Large intestine (tissue), 3 donors: Measurements from ENCODE around the gene FAM171A1. TPM values are rescaled to one million over a fixed set of nuclear protein-coding genes. Genes with fewer than 3 reads are reported as not detected.
A peak's percentile ranks its signal among the peaks of the same experiment; 100 is the strongest.

ENCODE experiments used
- DNase-seq, 2 donors: peaks; one replicate each; pipeline versions ENCODE4 v3.0.0 to v3.0.0-alpha.2; 2013
- H3K27ac ChIP-seq: one replicate; pipeline ENCODE4 v1.5.1; 2013; ENCODE audit warnings: low read length
- H3K27me3 ChIP-seq: 2 replicates; pipeline ENCODE4 v1.6.1; 2013; ENCODE audit warnings: low read length; ENCODE audit not compliant: control insufficient read depth, insufficient read depth
- H3K36me3 ChIP-seq: 2 replicates; pipeline ENCODE4 v1.6.1; 2013; ENCODE audit warnings: low read length; ENCODE audit not compliant: control insufficient read depth, insufficient read depth
- H3K4me1 ChIP-seq: one replicate; pipeline ENCODE4 v1.6.1; 2013; ENCODE audit warnings: low read length; ENCODE audit not compliant: control insufficient read depth, insufficient read depth
- H3K4me3 ChIP-seq: one replicate; pipeline ENCODE4 v1.5.1; 2013; ENCODE audit warnings: low read length
- H3K9me3 ChIP-seq: one replicate; pipeline ENCODE4 v1.6.1; 2013; ENCODE audit warnings: mild to moderate bottlenecking, low read depth, low read length, moderate library complexity; ENCODE audit not compliant: control insufficient read depth
- WGBS: methylation state at CpG from one replicate; pipeline ENCODE4 v1.1.5; 2013; ENCODE audit warnings: low lambda C conversion rate; ENCODE audit not compliant: insufficient coverage; 5-methylcytosine and 5-hydroxymethylcytosine counted together
- polyA plus RNA-seq: library from polyadenylated mRNA; unstranded; fragments of 120-200 nt; gene quantifications from one replicate; pipeline ENCODE4 v1.2.1, GENCODE V29; 2013

FAM171A1 gene
- polyA plus RNA-seq, 1 donor: 25.4 TPM

DNA sequence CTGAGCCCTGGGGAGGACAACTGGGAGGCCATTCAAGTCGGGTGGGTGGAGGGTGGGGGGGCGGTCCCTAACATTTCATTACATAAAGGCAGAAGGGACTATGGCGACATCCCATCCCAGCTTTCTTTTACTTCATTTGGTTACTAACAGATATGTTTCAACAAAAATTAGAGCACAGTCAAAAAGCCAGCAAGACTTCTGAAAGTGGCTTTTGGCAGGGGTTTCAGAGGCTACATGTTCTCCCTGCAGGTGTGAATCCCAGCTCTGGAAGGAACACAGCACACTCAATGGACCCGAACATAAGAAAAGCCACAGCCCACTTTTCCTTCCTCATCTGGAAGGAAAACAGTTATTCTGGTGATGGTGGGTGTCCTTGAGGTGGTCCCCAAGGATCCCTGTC, 7.1 kb downstream of the FAM171A1 start:
- no peaks in the 10 kb centered on the region for H3K9me3 ChIP-seq
- peaks cover 3% of the 10 kb centered on the region for H3K4me1 ChIP-seq
- no CpG with 5 or more reads among the region's 4 CpGs for WGBS
- no peaks in the 10 kb centered on the region for H3K27me3 ChIP-seq
- no peak overlapping the region for H3K27ac ChIP-seq
- H3K4me3 ChIP-seq: no peak overlapping the region
- DNase-seq: no peak
- no peaks in the 10 kb centered on the region for H3K36me3 ChIP-seq

DNA sequence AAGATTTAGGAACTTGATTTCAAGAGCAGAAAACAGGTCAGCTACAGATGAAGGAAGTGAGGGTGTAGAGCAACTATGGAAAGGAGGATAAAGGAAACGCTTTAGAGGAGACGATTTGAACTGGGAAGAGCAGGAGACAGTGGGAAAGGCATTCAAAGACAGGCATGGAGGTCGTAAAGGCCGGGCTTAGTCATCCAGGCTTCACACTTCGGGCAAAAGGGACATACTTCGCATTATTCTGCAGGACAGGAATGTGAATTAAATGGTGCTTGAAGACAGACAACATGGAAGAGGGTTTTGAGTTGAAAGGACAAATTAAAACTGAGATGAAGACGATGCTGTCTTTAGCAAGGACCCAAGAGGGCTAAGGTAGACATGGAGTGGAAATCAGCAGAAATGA, 8.1 kb downstream of the FAM171A1 start:
- DNase-seq: no peak
- no peak overlapping the region for H3K27ac ChIP-seq
- H3K4me1 ChIP-seq: no peaks in the 10 kb centered on the region
- 85% methylated on average over 5 of the region's 7 CpGs for WGBS
- H3K36me3 ChIP-seq: no peaks in the 10 kb centered on the region
- no peak overlapping the region for H3K4me3 ChIP-seq
- no peaks in the 10 kb centered on the region for H3K9me3 ChIP-seq
- H3K27me3 ChIP-seq: no peaks in the 10 kb centered on the region

DNA sequence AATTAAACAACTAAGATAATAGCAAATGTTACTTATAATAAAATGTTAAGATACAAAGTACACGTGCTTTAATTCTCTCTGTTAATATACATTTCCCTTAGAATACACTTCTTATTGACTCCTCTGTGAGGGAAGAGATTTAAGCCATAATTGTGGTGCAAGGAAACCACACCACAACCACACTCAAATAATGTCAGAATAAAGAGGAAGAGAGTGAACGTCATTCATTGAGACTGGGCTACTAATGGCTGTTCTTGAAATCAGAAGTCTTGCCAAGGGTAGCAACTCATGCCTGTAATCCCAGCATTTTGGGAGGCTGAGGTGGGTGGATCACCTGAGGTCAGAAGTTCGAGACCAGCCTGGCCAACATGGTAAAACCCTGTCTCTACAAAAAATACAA, 10.0 kb downstream of the FAM171A1 start:
- H3K9me3 ChIP-seq: no peaks in the 10 kb centered on the region
- H3K27ac ChIP-seq: no peak overlapping the region
- H3K27me3 ChIP-seq: no peaks in the 10 kb centered on the region
- no peaks in the 10 kb centered on the region for H3K36me3 ChIP-seq
- no peaks in the 10 kb centered on the region for H3K4me1 ChIP-seq
- DNase-seq: no peak
- no CpG with 5 or more reads among the region's 3 CpGs for WGBS
- H3K4me3 ChIP-seq: no peak overlapping the region

DNA sequence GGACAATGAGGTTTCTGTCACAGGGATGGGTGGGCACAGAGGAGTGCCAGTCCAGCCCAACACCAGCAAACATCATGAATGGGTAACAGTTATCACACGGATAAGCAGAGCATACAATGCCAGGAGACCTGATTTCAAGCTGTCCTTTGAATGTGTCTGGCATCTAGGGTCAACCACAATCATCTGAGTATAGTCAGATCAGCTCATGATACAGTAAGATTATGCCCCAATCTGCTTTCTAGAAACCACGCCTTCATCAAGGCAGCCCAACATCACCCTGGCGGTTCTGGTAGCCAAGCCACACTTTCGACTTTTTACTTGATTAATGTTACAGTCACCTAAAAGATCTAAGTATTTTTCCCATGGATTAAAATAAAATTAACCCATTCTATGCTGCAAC, 10.5 kb downstream of the FAM171A1 start:
- no peak for DNase-seq

DNA sequence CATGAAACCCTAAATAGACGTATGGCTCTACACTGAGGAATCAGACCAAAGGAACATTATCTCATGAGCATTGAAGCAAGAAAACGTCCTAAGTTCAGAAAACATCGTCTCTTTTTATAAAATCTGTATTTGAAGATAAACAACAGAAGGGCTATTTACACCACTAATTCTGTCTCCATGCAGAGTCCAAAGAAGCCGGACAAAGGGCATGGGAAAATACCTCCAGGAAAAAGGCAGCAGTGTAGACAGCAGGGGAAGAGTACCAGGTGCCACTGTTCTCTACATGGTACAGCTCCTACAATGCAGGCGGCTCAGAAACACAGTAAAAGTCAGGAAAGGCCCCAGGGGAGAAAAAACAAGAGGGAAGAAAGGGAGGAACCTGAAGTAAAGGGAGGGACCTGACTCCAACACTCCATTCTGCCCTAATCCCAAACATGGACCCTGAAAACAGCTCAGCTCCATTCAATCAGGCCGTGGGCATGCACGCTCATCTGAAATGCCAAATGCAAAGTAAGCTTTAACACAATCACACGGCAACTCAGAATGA, 17.5 kb downstream of the FAM171A1 start:
- Histone ChIP-seq H3K4me3 (no peak overlapping the region), H3K4me1 (peaks cover 11% of the 10 kb centered on the region), H3K36me3 (no peaks in the 10 kb centered on the region), H3K27me3 (no peaks in the 10 kb centered on the region), H3K9me3 (no peaks in the 10 kb centered on the region), H3K27ac (peak overlapping the region; percentile 9)
- peak in 1 of 2 donors; percentile 50 for DNase-seq
- WGBS: 20% methylated on average over 3 of the region's 8 CpGs

More for the DNA sequence above, 10.5 kb downstream of the FAM171A1 start:
- H3K4me3 ChIP-seq: no peak overlapping the region
- H3K9me3 ChIP-seq: no peaks in the 10 kb centered on the region
- H3K27ac ChIP-seq: no peak overlapping the region
- H3K27me3 ChIP-seq: no peaks in the 10 kb centered on the region
- no peaks in the 10 kb centered on the region for H3K4me1 ChIP-seq
- H3K36me3 ChIP-seq: no peaks in the 10 kb centered on the region
- WGBS: no CpG with 5 or more reads among the region's 4 CpGs

DNA sequence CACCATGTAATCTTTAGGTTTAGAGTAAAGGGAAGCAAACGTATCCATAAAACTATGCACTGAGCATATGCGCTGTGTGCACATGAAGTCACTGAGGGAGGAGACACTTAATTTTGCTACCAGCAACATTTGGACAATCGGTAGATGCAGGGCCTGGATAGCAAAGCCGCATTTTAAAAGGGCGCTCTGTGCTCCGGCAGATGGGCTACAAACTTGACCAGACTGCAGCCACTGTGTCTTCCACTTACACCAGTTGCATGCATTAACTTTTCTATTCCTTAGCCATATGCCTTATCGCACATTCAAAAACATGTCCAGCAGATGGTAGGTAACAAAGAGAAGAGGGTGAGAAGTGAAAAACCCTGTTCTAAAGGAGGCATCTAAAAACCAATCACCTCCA, 18.3 kb downstream of the FAM171A1 start:
- H3K27me3 ChIP-seq: no peaks in the 10 kb centered on the region
- WGBS: 40% methylated on average over 1 of the region's 7 CpGs

DNA sequence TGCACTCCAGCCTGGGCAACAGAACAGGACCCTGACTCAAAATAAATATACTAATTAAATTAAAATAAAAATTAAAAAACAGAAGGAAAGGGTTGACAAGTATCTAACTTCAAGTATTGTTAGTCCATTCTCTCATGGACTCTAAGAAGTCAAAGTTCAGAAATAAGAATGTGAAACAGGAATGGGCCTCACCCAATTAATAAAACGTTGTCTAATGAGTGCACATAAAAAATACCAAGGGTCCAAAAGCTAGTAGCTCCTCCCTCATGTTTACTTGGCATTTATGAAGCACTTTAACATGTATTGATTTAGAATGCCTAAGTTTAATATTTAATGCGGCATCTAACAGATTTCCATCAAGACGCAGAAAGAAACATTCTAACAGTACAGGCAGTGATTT, 18.9 kb downstream of the FAM171A1 start:
- Histone ChIP-seq H3K27ac (no peak overlapping the region), H3K4me1 (peaks cover 12% of the 10 kb centered on the region), H3K27me3 (no peaks in the 10 kb centered on the region), H3K36me3 (no peaks in the 10 kb centered on the region), H3K4me3 (no peak overlapping the region), H3K9me3 (no peaks in the 10 kb centered on the region)
- 67% methylated on average over 3 of the region's 3 CpGs for WGBS
- peak in 1 of 2 donors; percentile 27 for DNase-seq

More for the DNA sequence above, 18.3 kb downstream of the FAM171A1 start:
- Histone ChIP-seq H3K9me3 (no peaks in the 10 kb centered on the region), H3K4me1 (peaks cover 12% of the 10 kb centered on the region), H3K27ac (no peak overlapping the region), H3K4me3 (no peak overlapping the region), H3K36me3 (no peaks in the 10 kb centered on the region)
- DNase-seq: no peak

DNA sequence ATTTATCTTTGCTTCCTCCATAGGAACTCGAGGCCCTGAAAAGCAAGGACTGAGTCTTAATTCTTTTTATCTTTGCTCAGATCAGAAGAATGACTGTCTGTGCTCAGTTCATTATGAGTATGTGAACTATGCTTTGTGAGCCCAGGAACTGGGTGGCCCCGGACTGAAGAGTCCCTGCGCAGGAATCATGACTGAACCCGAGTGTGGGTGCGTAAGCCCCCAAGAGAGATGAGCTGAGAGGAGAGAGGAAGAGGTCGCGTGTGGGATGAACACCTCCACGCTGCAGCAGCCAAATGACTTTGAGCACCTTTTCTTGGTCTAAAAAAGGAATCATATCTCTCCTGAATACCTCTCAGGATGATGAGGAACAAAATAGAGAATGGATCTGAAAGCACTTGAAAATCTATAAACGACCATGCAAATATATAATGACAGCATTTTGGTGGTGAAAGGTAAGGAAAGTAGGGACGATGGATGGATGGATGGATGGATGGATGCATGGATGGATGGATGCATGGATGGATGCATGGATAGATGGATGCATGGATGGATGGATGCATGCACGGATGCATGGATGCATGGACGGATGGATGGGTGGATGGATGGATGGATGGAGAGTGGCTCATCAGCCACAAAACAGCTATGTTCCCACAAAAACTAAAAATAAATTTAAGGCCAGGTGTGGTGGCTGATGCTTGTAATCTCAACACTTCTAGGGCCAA, 19.8 kb downstream of the FAM171A1 start:
- no peak for DNase-seq
- Histone ChIP-seq H3K4me1 (peaks cover 12% of the 10 kb centered on the region), H3K36me3 (no peaks in the 10 kb centered on the region), H3K4me3 (no peak overlapping the region), H3K9me3 (no peaks in the 10 kb centered on the region), H3K27me3 (no peaks in the 10 kb centered on the region), H3K27ac (no peak overlapping the region)
- WGBS: 92% methylated on average over 2 of the region's 12 CpGs

DNA sequence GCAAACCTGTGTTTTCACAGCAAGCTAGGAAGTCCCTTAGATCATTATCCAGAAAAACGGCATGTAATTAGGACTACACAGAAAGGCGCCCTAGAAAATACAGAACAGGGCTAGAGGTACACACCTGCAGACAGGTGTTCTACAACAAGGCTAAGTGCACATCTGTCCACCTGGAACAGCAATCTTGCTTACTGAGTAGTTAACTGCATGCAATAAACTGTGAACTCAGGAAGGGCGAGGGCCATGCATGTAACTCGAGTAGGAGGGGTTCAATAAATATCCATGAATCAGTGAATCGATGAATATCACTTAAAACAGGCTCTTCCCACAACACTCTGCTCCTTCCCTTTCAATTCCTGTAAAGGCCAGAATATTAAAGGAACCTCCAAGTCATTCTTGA, 22.0 kb downstream of the FAM171A1 start:
- peak in 1 of 2 donors; percentile 78 for DNase-seq
- Histone ChIP-seq H3K4me1 (peaks cover 16% of the 10 kb centered on the region), H3K27me3 (no peaks in the 10 kb centered on the region), H3K27ac (peak overlapping the region; percentile 2), H3K9me3 (no peaks in the 10 kb centered on the region), H3K36me3 (no peaks in the 10 kb centered on the region), H3K4me3 (peak overlapping the region; percentile 21)
- 33% methylated on average over 1 of the region's 5 CpGs for WGBS

DNA sequence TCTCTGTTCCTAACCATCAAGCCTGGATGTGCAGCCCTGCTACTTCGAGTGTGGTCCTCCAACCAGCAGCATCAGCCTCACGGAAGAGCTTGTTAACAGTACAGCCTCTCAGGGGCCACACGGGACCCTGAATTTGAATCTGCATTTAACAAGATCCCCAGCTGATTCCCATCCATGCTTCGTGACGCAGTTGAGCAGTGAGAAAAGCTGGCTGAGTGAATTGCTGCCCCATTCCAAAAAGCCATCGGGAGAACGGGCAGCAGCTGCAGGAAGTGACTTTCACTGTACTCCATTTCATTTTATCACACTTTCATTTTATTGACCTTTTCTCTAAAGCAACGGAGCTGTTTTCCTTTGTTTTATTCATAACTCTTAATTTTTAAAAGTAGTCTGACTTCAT, 22.5 kb downstream of the FAM171A1 start:
- H3K27me3 ChIP-seq: no peaks in the 10 kb centered on the region
- H3K36me3 ChIP-seq: no peaks in the 10 kb centered on the region
- H3K4me1 ChIP-seq: peaks cover 11% of the 10 kb centered on the region
- DNase-seq: peak in 1 of 2 donors; percentile 53
- WGBS: 0% methylated on average over 1 of the region's 8 CpGs
- H3K9me3 ChIP-seq: no peaks in the 10 kb centered on the region
- H3K27ac ChIP-seq: peak overlapping the region; percentile 2
- H3K4me3 ChIP-seq: peak overlapping the region; percentile 21

DNA sequence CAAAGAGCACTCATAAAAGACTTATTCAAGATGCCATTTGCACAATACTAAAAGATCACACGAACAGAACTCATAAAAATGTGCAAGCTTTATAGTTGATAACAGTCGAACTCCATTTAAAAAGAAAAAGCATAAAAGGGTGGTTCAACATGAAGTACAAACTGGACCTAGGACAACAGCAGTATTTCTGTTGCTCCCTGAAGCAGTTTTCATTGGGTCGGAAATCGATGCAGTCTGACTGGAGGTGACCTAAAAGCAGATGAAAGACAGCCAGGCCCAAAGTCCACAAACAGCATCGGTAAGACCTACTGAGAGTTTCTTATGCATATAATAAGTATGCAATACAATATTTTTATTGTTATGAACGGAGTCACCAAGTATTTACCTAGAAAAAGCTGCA, 23.9 kb downstream of the FAM171A1 start:
- no peak overlapping the region for H3K4me3 ChIP-seq
- H3K36me3 ChIP-seq: no peaks in the 10 kb centered on the region
- H3K27me3 ChIP-seq: no peaks in the 10 kb centered on the region
- H3K4me1 ChIP-seq: peaks cover 11% of the 10 kb centered on the region
- H3K27ac ChIP-seq: no peak overlapping the region
- WGBS: no CpG with 5 or more reads among the region's 6 CpGs
- peak in 1 of 2 donors; percentile 53 for DNase-seq
- H3K9me3 ChIP-seq: no peaks in the 10 kb centered on the region
